Stimulated activated CD8-positive, alpha-beta memory T cell treated with anti-CD3 and anti-CD28 coated beads, Interleukin-7, amount 100 ng/mL, for 1 hour (primary cell): Measurements from ENCODE around the gene SLC5A4.
"Not testable (repeated sequence)": the region's sequence is repeated elsewhere in the genome, so short reads cannot be mapped to it uniquely, and the experiment has no call there.

Experiments used
- DNase-seq, 2 donors: peaks; one replicate each; pipeline ENCODE4 v3.0.0-alpha.2; 2020; ENCODE audit warnings: low read depth in 2 of 2

The SLC5A4 gene

DNA sequence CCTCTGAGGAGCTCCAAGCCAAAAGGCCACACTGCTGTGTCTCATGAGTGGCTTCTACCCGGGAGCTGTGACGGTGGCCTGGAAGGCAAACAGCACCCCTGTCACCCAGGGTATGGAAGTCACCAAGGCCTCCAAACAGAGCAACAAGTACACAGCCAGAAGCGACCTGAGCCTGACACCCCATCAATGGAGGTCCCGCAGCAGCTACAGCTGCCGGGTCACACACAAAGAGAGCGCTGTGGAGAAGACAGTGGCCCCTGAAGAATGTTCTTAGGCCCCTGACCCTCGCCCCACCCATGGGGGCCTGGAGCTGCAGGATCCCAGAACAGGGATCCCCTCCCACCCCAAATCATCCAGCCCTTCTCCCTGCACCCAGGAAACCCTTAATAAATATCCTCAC is 55.2 kb downstream of the SLC5A4 start:
- DNase-seq = no peak

DNA sequence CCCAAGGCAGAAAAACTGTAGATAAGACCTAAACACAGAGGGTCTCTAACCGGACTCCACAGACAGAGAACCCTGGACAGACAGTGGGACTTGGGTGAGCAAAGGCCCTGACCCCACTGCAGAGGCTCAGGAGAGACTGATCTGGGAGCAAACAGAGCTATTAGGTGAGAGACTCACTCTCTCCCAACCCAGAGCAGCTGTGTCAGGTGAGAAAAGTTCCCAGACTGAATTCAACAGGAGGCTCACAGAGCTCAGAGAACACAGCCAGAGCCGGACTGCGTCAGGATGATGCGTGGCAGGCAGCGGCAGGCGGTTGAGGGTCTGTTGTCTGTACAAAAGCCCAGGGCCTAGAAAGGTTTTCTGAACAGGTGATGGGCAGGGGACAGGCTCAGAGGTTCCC is 55.8 kb downstream of the SLC5A4 start:
- DNase-seq = no peak

DNA sequence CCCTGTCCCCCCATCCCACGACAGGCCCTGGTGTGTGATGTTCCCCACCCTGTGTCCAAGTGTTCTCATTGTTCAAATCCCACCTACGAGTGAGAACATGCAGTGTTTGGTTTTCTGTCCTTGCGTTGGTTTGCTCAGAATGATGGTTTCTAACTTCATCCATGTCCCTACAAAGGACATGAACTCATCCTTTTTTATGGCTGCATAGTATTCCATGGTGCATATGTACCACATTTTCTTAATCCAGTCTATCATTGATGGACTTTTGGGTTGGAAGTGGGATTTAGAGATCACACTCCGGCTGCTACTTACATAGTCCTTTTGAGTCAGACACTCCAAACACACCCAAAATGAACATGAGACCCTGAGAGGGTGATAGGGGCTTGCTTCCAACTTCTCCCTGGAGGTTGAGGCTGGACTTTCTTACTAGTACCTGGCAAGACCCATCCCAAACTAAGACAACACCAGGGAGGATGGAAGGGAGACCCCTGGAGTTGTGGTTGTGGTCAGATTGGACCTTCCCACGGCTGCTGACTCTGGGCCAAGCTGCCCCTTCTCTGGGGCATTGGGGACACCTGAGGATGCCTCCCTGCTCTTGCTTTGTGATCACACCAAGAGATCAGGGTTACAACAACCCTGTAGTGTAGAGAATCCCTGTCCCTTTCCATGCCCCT is 57.5 kb downstream of the SLC5A4 start:
- DNase-seq = not testable (repeated sequence)

DNA sequence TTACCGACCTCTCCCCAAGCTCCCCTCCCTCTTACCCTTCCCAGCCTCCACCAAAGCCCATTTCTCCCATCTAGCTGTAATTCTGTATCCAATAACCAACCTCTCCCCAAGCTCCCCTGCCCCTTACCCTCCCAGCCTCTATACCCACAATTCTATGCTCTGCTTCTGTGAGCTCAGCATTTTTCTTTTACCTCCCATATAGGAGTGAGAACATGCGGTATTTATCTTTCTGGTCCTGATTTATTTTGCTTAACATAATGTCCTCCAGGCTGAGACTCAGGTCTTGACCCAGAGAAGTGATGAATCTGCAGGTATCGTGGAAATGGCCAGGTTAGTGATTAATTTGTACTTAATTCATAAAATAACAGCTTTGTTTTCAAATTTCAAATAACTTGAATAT is 59.2 kb downstream of the SLC5A4 start:
- not testable (repeated sequence) for DNase-seq

DNA sequence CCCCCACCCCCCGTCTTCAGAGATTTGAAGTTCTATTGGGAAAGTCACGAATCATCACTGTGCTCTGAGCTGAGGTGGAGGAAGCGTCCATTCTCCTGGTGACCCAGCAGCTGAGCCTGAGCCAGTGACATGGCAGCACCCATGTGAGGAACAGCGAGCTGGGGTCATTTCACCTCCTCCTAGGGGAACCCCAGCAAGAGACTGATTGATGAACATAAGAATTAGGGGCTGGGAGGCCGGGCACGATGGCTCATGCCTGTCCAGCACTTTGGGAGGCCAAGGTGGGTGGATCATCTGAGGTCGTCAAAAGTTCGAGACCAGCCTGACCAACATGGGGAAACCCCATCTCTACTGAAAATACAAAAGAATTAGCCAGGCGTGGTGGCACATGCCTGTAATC is 61.8 kb downstream of the SLC5A4 start:
- DNase-seq = not testable (repeated sequence)

DNA sequence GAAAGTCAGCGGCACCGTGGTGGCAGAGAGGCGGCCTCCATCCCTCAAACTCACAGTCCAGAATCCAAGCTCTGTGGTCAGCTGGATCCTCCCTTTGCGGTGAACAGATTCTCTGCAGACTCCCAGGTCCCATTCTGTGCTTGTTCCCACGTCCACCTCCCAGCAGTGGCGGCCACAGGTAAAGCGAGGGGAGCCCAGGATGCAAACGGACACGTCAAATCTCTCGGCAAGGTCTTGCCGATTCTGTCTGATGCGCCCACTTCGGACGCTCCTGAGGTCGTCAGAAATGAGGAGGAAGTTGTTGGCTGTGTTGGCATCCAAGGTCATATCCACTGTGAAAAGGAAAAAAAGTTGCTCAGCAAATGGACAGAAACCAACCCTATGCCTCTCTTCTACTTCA is 64.1 kb downstream of the SLC5A4 start:
- not testable (repeated sequence) for DNase-seq

DNA sequence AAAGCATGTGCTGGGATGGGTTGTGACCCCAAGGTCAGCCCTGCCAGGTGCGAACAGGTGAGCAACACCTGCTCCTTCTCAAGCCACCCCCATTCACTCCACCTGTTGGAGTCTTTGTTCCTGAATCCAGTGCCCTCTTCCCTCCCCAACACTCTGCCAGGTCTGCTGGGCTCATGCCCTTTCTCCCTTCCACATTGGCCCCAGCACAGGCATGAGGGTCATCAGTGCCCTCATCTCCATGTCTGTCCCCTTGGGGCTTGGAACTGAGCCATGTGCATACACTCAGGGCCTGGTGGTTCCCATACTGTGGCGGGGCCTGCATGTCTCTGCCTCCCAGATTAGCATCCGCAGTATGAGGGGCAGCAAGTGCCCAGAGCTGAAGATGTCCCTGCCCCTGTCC is 69.3 kb downstream of the SLC5A4 start:
- DNase-seq = no peak

DNA sequence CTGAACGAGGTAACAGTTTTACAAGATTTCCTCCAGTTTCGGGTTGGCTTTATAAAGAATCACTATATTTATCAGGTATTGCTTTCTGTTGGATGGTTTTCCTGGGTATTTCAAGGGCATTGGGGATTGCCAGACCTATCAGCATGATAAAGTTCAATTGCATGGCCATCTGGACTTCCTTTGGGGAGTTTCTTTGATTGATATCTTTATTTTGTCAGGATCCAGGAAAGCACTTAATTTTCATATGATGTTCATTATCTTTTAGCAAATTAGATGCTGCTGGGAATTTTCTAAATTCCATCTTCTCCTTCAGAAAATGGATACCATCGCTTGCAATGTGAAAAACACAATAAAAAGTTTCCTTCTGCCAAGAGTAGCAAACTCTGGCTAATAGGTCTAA is 71.5 kb downstream of the SLC5A4 start:
- no peak for DNase-seq

DNA sequence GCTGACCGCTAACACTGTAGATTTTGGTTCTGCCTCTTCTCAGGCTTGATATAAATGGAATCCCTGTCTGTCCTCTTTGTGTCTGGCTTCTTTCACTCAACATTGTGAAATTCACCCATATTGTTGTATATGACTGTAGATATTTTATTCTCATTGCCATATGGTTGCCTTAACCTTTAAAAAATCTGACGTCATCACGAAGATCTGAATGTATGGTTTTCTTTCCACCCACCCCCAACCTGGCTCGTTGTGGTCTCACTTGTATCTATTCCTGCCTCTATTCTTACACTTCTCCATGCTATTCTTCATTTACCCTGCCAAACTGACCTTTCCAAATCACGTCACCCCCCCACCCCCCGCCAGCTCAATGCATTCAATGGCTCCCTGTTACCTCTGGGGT is 74.1 kb downstream of the SLC5A4 start:
- DNase-seq = no peak

DNA sequence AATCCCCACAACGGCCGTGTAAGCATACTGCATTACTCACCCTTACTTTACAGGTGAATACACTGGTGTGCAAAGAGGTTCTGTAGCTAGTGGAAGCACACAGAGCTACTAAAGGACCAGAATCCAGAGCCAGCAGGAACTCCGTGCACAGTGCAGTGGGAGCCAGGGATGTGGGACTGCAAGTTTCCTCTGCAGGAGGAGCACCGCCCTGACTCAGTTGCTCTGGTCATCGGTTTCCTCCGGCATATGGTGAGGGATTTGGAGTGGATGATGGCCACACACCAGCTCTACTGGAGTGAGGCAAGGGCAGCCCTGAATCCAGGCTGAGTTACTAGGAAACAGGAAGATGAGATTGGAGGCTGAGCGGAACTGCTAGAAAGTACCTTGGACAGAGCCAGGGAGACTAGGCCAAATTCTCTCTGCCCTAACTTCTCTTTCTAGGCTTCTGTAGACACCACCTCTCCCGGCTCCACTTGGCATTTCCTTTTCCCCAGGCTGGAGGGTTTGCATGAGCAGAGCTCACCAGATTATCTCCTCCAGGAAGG is 77.9 kb downstream of the SLC5A4 start:
- DNase-seq = no peak

DNA sequence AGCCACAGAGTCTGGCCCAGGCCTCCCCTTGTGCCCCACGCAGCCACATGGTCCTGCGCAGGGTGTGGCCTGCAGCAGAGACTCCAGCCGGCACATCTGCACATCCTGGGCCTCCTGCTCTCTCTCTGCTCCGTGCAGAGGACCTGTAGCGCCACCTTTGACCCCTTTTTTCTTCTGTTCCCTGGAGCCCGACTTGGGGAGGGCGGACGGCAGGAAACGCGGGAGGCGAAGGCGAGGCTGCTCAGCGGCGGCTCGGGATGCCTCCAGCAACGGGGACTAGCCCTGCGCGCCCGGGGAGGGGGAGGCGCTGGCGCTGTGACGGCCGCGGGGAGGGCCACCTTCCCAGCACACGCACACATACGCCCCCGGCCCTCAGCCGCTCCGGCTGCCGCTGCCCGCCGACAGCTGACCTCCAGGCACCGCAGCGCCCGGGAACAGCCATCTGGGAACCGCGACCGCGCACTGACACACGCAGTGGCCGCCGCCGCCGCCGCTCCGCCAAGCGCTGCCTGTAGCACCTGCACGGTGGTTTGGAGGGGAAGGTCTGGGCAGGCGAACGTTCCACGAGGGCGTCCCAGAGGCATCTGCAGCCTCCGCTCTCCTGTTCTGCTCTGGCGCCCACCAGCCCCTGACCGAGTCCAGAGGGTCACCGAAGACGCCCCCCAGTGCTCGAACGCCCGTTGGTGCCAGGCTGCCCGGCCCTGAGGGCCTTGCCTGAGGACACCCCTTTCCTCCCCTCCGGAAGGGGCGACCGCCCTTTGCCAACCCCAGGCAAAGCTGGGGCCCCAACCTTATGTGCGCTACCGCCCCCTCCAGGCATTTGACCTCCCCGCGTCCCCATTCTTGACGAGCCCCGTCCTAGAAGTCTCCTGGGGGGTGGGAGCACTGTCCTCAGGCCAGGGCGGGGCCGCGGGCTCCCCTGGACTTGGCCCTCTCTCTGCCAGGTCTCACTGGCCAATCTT is 79.2 kb downstream of the SLC5A4 start:
- no peak for DNase-seq

DNA sequence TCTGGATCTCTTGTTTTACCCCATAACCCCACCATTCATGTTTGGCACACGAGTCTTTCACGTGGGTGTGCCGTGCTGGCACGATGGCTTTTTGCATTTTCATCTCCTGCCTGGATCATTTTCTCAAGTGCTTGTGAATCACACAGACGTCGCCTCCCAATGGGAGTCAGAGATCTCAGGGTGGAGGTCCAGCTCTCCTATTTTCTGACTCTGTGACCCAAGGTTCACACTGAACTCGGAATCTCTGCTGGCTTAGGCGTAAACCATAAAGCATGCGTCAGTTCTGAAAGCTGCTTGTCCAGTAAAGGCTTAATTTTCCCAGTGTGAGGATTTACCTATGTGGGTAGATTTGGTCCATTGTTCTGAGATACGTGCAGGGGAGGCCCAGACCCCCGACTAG is 80.0 kb downstream of the SLC5A4 start:
- DNase-seq = no peak
